ENCODE measurements around the gene CIDEA. TPM values are rescaled to one million over a fixed set of nuclear protein-coding genes. Genes with fewer than 3 reads are reported as not detected.

CIDEA gene
- total RNA-seq, 1 donor from 2014 or later, result not detected

GRCh38 chr18:12257996-12258718 lies 4.0 kb downstream of the CIDEA start:
- Histone ChIP-seq H3K27me3 (peaks cover 21% of the 10 kb centered on the region), H3K4me3 (no peak overlapping the region), H3K4me1 (peaks cover 11% of the 10 kb centered on the region), H3K9me3 (no peaks in the 10 kb centered on the region), H3K27ac (no peak overlapping the region), H3K36me3 (no peaks in the 10 kb centered on the region)
- TF ChIP-seq, protein P1, sequence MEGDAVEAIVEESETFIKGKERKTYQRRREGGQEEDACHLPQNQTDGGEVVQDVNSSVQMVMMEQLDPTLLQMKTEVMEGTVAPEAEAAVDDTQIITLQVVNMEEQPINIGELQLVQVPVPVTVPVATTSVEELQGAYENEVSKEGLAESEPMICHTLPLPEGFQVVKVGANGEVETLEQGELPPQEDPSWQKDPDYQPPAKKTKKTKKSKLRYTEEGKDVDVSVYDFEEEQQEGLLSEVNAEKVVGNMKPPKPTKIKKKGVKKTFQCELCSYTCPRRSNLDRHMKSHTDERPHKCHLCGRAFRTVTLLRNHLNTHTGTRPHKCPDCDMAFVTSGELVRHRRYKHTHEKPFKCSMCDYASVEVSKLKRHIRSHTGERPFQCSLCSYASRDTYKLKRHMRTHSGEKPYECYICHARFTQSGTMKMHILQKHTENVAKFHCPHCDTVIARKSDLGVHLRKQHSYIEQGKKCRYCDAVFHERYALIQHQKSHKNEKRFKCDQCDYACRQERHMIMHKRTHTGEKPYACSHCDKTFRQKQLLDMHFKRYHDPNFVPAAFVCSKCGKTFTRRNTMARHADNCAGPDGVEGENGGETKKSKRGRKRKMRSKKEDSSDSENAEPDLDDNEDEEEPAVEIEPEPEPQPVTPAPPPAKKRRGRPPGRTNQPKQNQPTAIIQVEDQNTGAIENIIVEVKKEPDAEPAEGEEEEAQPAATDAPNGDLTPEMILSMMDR (IDR thresholded peaks at IDR 0.05), result no peak
- intact Hi-C loops (cut with DNase I), result no loop called here
- ATAC-seq (no peak), DNase-seq (no peak)

- DNase-seq (no peak), ATAC-seq (no peak)
- intact Hi-C loops (cut with DNase I), result no loop called here
- no peaks in the 10 kb centered on the region for H3K36me3 ChIP-seq
- H3K4me3 ChIP-seq, result no peak overlapping the region
- TF ChIP-seq, protein P1 (IDR thresholded peaks at IDR 0.05), result no peak
- H3K27me3 ChIP-seq, result peaks cover 13% of the 10 kb centered on the region
- H3K27ac ChIP-seq, result no peak overlapping the region
- no peaks in the 10 kb centered on the region for H3K9me3 ChIP-seq
- peaks cover 5% of the 10 kb centered on the region for H3K4me1 ChIP-seq
These were observed 4.9 kb downstream of the CIDEA start for GRCh38 chr18:12258719-12259705.

DNA sequence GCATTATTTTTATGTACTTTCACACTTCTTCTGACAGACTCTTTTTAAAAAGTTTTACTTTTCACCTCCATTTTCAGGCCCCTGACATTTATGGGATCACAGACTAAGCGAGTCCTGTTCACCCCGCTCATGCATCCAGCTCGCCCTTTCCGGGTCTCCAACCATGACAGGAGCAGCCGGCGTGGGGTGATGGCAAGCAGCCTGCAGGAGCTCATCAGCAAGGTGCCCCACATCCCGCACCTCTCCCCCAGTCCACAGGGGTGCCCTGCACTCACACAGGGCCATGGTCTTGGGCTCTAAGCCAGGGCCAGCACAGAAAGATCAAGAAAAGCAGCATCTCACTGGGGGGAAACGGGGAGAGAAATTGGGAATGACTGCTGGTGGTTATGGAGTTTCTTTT lies 8.6 kb downstream of the CIDEA start:
- no peak for ATAC-seq
- Histone ChIP-seq H3K4me3 (no peak overlapping the region), H3K27me3 (no peaks in the 10 kb centered on the region), H3K27ac (no peak overlapping the region), H3K4me1 (no peaks in the 10 kb centered on the region), H3K36me3 (no peaks in the 10 kb centered on the region), H3K9me3 (no peaks in the 10 kb centered on the region)
- DNase-seq, result no peak
- TF ChIP-seq, protein P1 (IDR thresholded peaks at IDR 0.05), result no peak
- intact Hi-C loops (cut with DNase I), result no loop called here

DNA sequence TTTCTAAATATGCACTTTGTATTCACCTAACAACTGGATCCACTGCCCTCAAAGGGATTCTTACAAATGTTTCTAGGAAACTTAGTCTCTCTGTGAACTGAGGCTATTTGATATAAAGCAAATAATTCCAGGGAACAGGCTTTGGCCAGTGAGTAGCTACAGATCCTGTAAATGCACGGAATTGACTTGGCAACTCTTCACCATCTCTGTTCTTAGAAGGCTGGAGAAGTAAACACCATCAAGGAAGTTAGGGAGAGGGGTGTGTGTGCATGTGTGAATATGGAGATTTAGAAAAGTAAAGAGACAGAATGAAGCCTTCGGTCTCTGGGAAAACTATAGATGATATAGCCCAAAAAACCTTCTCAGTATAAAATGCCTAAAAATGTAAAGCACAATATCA lies 10.7 kb downstream of the CIDEA start:
- H3K4me3 ChIP-seq, result no peak overlapping the region
- no peaks in the 10 kb centered on the region for H3K27me3 ChIP-seq
- no peaks in the 10 kb centered on the region for H3K36me3 ChIP-seq
- no peak overlapping the region for H3K27ac ChIP-seq
- no peak for DNase-seq
- TF ChIP-seq, protein P1 (IDR thresholded peaks at IDR 0.05), result no peak
- no peaks in the 10 kb centered on the region for H3K9me3 ChIP-seq
- no peak for ATAC-seq
- intact Hi-C loops (cut with DNase I), result no loop called here
- H3K4me1 ChIP-seq, result no peaks in the 10 kb centered on the region

- Histone ChIP-seq H3K9me3 (no peaks in the 10 kb centered on the region), H3K4me3 (peak overlapping the region; percentile 52), H3K27me3 (no peaks in the 10 kb centered on the region), H3K36me3 (no peaks in the 10 kb centered on the region), H3K27ac (peak overlapping the region; percentile 51), H3K4me1 (no peaks in the 10 kb centered on the region)
- intact Hi-C loops (cut with DNase I), result no loop called here
- DNase-seq (peak; percentile 85), ATAC-seq (peak; percentile 89)
- TF ChIP-seq, protein P1 (IDR thresholded peaks at IDR 0.05), result peak; percentile 53
These were observed 17.4 kb downstream of the CIDEA start for GRCh38 chr18:12271376-12272235.
